ENCODE results near the gene RBX1. TPM values are rescaled to one million over a fixed set of nuclear protein-coding genes. Genes with fewer than 3 reads are reported as not detected.
"Not testable (repeated sequence)": the region's sequence is repeated elsewhere in the genome, so short reads cannot be mapped to it uniquely, and the experiment has no call there.

The RBX1 gene
- total RNA-seq, result 10 to 100 TPM; 29.3 to 40.7 (median 38.2) TPM
- long read RNA-seq, donor 1, transcript RBX1-201 (5 exons, 1,188 nt), result major isoform, 56 of 66 reads
- long read RNA-seq, donor 1, partial matches to known transcripts, result 0 of 66 reads
- long read RNA-seq, donor 1, other reads (novel, unspliced or antisense), result 10 of 66 reads
- long read RNA-seq, donor 2, transcript RBX1-201 (5 exons, 1,188 nt), result major isoform, 107 of 116 reads
- long read RNA-seq, donor 2, partial matches to known transcripts, result 0 of 116 reads
- long read RNA-seq, donor 2, other reads (novel, unspliced or antisense), result 9 of 116 reads

DNA sequence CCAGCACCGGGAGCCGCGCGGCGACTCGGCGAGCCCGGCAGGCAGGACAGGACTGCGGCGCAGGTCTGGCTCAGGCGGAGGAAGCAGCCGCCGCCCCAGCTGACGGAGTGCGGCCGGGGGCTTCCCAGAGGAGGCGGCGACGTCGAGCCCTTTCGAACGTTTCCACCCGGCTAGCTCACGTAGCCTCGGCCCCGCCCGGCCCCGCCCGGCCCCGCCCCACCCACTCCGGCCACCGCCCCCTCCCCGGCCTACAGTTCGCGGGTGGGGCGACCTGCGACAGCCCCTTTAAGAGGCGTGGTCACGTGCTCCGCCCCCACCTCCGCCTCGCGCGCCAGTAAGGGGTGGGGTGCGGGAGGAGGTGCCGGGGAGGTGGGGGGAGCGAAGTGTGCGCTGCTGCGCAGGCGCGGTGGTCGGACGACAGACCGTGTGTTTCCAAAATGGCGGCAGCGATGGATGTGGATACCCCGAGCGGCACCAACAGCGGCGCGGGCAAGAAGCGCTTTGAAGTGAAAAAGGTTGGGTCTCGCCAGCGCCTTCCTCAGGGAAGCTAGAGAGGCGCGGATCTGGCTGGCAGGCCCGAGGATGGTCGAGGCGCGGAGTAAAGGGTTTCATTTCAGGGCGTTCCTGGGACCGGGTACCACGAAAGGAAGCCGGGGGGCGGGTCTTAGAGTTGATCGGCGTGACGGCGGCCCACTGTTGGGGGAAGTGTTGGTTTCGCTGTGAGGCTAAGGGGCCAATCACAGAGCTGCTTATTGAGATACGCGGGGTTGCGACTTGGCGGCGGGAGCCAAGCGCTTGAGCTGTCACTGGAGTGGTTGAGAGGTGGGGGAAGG, at the start of gene RBX1:
TSS of gene RBX1 (plus strand) at position 417 of the 833 bp plus-strand sequence. CDS start at position 438, 21 bp downstream.
- Histone ChIP-seq H3K36me3 (ENCODE audit: low read depth) (no peaks in the 10 kb centered on the region), H3K4me3 (peak within 1 kb of the TSS; percentile 66), H3K9me3 (no peaks in the 10 kb centered on the region), H3K4me1 (ENCODE audit: low read depth) (peaks cover 10% of the 10 kb centered on the region)
- intact Hi-C loops (cut with DNase I, micrococcal nuclease), result loop anchor here (5.0 to 10.0 kb wide), 3 partner anchors 74 to 144 kb away; partner anchors contain the start of gene EP300 (in 2 of the 2)
- TF ChIP-seq, protein P1, sequence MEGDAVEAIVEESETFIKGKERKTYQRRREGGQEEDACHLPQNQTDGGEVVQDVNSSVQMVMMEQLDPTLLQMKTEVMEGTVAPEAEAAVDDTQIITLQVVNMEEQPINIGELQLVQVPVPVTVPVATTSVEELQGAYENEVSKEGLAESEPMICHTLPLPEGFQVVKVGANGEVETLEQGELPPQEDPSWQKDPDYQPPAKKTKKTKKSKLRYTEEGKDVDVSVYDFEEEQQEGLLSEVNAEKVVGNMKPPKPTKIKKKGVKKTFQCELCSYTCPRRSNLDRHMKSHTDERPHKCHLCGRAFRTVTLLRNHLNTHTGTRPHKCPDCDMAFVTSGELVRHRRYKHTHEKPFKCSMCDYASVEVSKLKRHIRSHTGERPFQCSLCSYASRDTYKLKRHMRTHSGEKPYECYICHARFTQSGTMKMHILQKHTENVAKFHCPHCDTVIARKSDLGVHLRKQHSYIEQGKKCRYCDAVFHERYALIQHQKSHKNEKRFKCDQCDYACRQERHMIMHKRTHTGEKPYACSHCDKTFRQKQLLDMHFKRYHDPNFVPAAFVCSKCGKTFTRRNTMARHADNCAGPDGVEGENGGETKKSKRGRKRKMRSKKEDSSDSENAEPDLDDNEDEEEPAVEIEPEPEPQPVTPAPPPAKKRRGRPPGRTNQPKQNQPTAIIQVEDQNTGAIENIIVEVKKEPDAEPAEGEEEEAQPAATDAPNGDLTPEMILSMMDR (IDR thresholded peaks at IDR 0.05), result no peak
- DNase-seq, result peak; percentile 99 to 100 (median 99)
- ATAC-seq, result peak; percentile 95

DNA sequence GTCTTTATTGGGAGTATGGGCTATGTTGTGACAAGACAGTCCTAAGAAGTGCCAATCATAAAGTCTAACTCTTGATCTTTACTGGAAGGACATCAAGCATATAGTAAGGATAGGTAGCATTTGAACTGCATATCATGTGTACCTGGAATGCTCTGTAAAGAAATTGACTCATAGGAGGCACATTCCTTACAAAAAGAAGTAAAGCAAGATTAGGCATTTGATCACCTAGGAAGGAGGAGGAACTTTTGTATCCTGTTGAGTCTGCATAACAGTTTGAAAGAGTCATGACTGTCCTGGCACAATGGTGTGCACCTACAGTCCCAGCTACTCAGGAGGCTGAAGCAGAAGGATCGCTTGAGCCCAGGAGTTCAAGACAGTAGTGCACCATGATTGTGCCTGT, 47.1 kb upstream of the RBX1 start:
- TF ChIP-seq, protein P1 (IDR thresholded peaks at IDR 0.05), result no peak
- Histone ChIP-seq H3K9me3 (no peaks in the 10 kb centered on the region), H3K36me3 (ENCODE audit: low read depth) (no peaks in the 10 kb centered on the region), H3K4me1 (ENCODE audit: low read depth) (no peaks in the 10 kb centered on the region), H3K4me3 (no peak overlapping the region)
- ATAC-seq (no peak), DNase-seq (no peak)
- intact Hi-C loops (cut with DNase I, micrococcal nuclease), result no loop called here

DNA sequence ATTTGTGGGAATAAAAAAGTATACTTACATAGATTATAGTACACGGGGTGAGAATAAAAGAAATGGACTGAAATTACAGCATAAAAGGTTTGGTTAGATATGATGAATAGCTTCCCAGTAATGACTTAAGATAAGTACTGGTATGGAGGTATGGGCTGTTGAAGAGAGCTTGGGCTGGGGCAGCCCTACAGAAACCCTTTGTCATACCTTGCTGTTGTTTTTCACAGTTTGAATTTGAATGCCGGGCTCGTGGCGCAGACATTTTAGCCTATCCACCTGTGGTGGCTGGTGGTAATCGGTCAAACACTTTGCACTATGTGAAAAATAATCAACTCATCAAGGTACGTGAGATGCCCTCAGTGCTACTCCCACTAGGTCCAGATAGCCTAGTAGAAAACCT, 42.3 kb upstream of the RBX1 start:
- DNase-seq (no peak), ATAC-seq (no peak)
- intact Hi-C loops (cut with DNase I, micrococcal nuclease), result no loop called here
- Histone ChIP-seq H3K36me3 (ENCODE audit: low read depth) (no peaks in the 10 kb centered on the region), H3K4me3 (no peak overlapping the region), H3K9me3 (no peaks in the 10 kb centered on the region), H3K4me1 (ENCODE audit: low read depth) (no peaks in the 10 kb centered on the region)
- TF ChIP-seq, protein P1 (IDR thresholded peaks at IDR 0.05), result no peak

DNA sequence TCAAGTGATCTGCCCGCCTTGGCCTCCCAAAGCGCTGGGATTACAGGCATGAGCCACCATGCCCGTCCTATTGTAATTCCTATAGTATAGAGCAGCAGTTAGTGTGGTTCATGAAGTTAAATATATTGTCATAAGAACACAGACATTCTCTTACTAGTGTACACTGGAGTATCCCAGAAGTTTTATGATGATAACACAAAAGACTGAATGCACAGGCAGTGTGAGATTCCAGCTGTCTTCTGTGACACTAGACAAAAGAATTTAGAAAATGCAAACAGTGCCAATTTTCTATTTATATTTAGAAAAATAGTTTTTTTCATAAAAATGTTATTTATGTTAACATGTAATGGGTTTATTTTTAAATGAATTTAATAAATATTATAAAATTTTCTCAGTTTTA, 39.4 kb upstream of the RBX1 start:
- DNase-seq, result no peak
- TF ChIP-seq, protein P1 (IDR thresholded peaks at IDR 0.05), result no peak
- Histone ChIP-seq H3K9me3 (no peaks in the 10 kb centered on the region), H3K36me3 (ENCODE audit: low read depth) (no peaks in the 10 kb centered on the region), H3K4me3 (no peak overlapping the region), H3K4me1 (ENCODE audit: low read depth) (no peaks in the 10 kb centered on the region)
- no peak for ATAC-seq
- intact Hi-C loops (cut with DNase I, micrococcal nuclease), result no loop called here

DNA sequence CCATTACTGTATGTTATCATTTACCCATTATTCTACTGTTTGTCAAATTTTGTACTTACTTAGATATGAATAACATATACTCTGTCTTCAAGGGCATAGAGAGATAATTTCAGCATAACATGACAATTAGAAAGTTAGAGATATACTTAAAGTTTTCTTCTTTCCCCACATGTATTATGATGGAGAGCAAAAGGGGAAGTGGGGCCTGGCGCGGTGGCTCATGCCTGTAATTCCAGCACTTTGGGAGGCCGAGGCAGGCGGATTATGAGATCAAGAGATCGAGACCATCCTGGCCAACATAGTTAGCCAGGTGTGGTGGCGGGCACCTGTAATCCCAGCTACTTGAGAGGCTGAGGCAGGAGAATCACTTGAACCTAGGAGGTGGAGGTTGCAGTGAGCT, 38.2 kb upstream of the RBX1 start:
- H3K4me1 ChIP-seq (ENCODE audit: low read depth); ATAC-seq; DNase-seq; H3K36me3 ChIP-seq (ENCODE audit: low read depth); H3K4me3 ChIP-seq; H3K9me3 ChIP-seq; intact Hi-C loops (cut with DNase I, micrococcal nuclease): not testable (repeated sequence)

DNA sequence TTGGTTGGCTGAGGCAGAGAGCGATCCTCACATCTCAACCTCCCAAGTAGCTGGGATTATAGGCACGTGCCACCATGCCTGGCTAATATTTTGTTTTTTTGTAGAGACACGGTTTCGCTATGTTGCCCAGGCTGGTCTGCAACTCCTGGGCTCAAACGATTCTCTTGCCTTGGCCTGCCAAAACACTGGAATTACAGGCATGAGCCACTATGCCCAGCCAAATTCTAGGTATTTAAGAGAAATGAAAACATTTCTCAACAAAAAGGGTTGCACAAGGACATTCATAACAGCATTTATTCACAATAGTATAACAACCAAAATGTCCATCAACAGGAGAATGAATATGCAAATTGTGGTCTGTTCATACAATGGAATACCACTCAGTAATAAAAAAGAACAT, 31.7 kb upstream of the RBX1 start:
- Histone ChIP-seq H3K9me3 (no peaks in the 10 kb centered on the region), H3K36me3 (ENCODE audit: low read depth) (no peaks in the 10 kb centered on the region), H3K4me3 (no peak overlapping the region), H3K4me1 (ENCODE audit: low read depth) (peaks cover 4% of the 10 kb centered on the region)
- ATAC-seq (no peak), DNase-seq (no peak)
- TF ChIP-seq, protein P1 (IDR thresholded peaks at IDR 0.05), result no peak
- intact Hi-C loops (cut with DNase I, micrococcal nuclease), result no loop called here

Measured in mucosa of descending colon (tissue), 3 donors.